ENCODE measurements around the gene ACOT4. TPM values are rescaled to one million over a fixed set of nuclear protein-coding genes. Genes with fewer than 3 reads are reported as not detected.
"Not testable (repeated sequence)": the region's sequence is repeated elsewhere in the genome, so short reads cannot be mapped to it uniquely, and the experiment has no call there.

Gene ACOT4
- total RNA-seq, 2 experiments from 2014 or later, result 1.8 to 2.2 TPM

DNA sequence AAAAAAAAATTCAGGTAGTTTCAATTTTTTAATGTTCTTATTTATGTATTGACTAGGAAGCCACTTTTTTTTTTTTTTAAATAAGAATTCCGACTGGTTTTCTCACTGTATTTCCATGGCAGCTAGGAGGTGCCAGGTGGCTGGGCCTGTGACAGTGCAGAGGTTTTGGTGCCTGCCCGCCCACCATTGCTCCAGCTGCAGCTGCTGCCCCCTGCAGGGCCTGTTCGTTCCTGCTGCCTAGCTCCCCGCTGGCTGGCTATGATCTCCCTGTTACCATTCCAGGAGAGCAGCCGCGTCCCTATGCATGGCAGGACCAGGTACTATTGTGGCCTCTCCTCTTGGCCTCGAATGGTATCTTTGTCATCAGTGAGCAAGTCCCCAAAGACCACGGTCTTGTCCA is 20.8 kb upstream of the ACOT4 start:
- CTCF ChIA-PET, result interaction anchor here (0.6 to 2.5 kb wide), 15 partner anchors 8 to 491 kb away, joined by 3 to 9 read pairs (median 4); partner anchors contain the start of genes ACOT4 and DNAL1
- H3K9me3 Mint-ChIP-seq; H3K27ac Mint-ChIP-seq; H3K27me3 Mint-ChIP-seq; intact Hi-C loops (cut with micrococcal nuclease); H3K4me3 Mint-ChIP-seq: not testable (repeated sequence)
- peak; percentile 77 for DNase-seq
- Mint-ChIP-seq H3K36me3 (ENCODE audit: low read depth) (peaks cover 37% of the 10 kb centered on the region), H3K4me1 (ENCODE audit: low read depth) (peaks cover 28% of the 10 kb centered on the region)
- POLR2A ChIA-PET, result interaction anchor here (0.7 to 1.3 kb wide), 2 partner anchors 62 to 108 kb away, joined by 3 to 4 read pairs; no protein-coding TSS in a partner anchor
- TF ChIP-seq, protein P1, sequence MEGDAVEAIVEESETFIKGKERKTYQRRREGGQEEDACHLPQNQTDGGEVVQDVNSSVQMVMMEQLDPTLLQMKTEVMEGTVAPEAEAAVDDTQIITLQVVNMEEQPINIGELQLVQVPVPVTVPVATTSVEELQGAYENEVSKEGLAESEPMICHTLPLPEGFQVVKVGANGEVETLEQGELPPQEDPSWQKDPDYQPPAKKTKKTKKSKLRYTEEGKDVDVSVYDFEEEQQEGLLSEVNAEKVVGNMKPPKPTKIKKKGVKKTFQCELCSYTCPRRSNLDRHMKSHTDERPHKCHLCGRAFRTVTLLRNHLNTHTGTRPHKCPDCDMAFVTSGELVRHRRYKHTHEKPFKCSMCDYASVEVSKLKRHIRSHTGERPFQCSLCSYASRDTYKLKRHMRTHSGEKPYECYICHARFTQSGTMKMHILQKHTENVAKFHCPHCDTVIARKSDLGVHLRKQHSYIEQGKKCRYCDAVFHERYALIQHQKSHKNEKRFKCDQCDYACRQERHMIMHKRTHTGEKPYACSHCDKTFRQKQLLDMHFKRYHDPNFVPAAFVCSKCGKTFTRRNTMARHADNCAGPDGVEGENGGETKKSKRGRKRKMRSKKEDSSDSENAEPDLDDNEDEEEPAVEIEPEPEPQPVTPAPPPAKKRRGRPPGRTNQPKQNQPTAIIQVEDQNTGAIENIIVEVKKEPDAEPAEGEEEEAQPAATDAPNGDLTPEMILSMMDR (IDR thresholded peaks at IDR 0.05), result peak; percentile 72
- ATAC-seq, result peak; percentile 70

- H3K4me3 Mint-ChIP-seq; CTCF ChIA-PET; DNase-seq; H3K27ac Mint-ChIP-seq; ATAC-seq; intact Hi-C loops (cut with micrococcal nuclease); H3K27me3 Mint-ChIP-seq; POLR2A ChIA-PET; H3K9me3 Mint-ChIP-seq: not testable (repeated sequence)
- Mint-ChIP-seq H3K36me3 (ENCODE audit: low read depth) (peaks cover 21% of the 10 kb centered on the region), H3K4me1 (ENCODE audit: low read depth) (peaks cover 13% of the 10 kb centered on the region)
Observed at GRCh38 chr14:73573034-73573433, 18.6 kb upstream of the ACOT4 start.

- intact Hi-C loops (cut with micrococcal nuclease); H3K27ac Mint-ChIP-seq; POLR2A ChIA-PET; H3K4me3 Mint-ChIP-seq; CTCF ChIA-PET; H3K27me3 Mint-ChIP-seq; H3K9me3 Mint-ChIP-seq; ATAC-seq; DNase-seq: not testable (repeated sequence)
- H3K36me3 Mint-ChIP-seq (ENCODE audit: low read depth), result peaks cover 14% of the 10 kb centered on the region
- H3K4me1 Mint-ChIP-seq (ENCODE audit: low read depth), result peaks cover 11% of the 10 kb centered on the region
Observed at GRCh38 chr14:73573740-73574139, 17.9 kb upstream of the ACOT4 start.

GRCh38 chr14:73574251-73574650 is 17.4 kb upstream of the ACOT4 start:
- ATAC-seq; intact Hi-C loops (cut with micrococcal nuclease); DNase-seq; H3K27ac Mint-ChIP-seq; H3K27me3 Mint-ChIP-seq; CTCF ChIA-PET; H3K4me3 Mint-ChIP-seq; H3K9me3 Mint-ChIP-seq; POLR2A ChIA-PET: not testable (repeated sequence)
- peaks cover 11% of the 10 kb centered on the region for H3K4me1 Mint-ChIP-seq (ENCODE audit: low read depth)
- H3K36me3 Mint-ChIP-seq (ENCODE audit: low read depth), result peaks cover 13% of the 10 kb centered on the region

- no peak overlapping the region for H3K4me3 Mint-ChIP-seq
- H3K36me3 Mint-ChIP-seq (ENCODE audit: low read depth), result peaks cover 13% of the 10 kb centered on the region
- POLR2A ChIA-PET, result no interaction called here
- TF ChIP-seq, protein P1 (IDR thresholded peaks at IDR 0.05), result no peak
- DNase-seq (no peak), ATAC-seq (no peak)
- intact Hi-C loops (cut with micrococcal nuclease), result no loop called here
- no peak overlapping the region for H3K27ac Mint-ChIP-seq
- no peaks in the 10 kb centered on the region for H3K9me3 Mint-ChIP-seq
- no peaks in the 10 kb centered on the region for H3K4me1 Mint-ChIP-seq (ENCODE audit: low read depth)
- CTCF ChIA-PET, result interaction anchor here (1.1 kb wide), 1 partner anchor 9 kb away, joined by 3 read pairs; no protein-coding TSS in a partner anchor
- no peaks in the 10 kb centered on the region for H3K27me3 Mint-ChIP-seq
Observed at GRCh38 chr14:73576391-73576790, 15.3 kb upstream of the ACOT4 start.

- not testable (repeated sequence) for H3K4me1 Mint-ChIP-seq (ENCODE audit: low read depth); H3K27me3 Mint-ChIP-seq
Observed at GRCh38 chr14:73577214-73577613, 14.5 kb upstream of the ACOT4 start.

GRCh38 chr14:73582102-73582979 is 9.3 kb upstream of the ACOT4 start:
- CTCF ChIA-PET, result interaction anchor here (1.1 kb wide), 1 partner anchor 74 kb away, joined by 4 read pairs; no protein-coding TSS in a partner anchor

More at GRCh38 chr14:73577214-73577613, 14.5 kb upstream of the ACOT4 start:
- ATAC-seq; CTCF ChIA-PET; POLR2A ChIA-PET; H3K27ac Mint-ChIP-seq; H3K9me3 Mint-ChIP-seq; H3K4me3 Mint-ChIP-seq; intact Hi-C loops (cut with micrococcal nuclease); DNase-seq: not testable (repeated sequence)
- H3K36me3 Mint-ChIP-seq (ENCODE audit: low read depth), result peaks cover 13% of the 10 kb centered on the region

More at GRCh38 chr14:73582102-73582979, 9.3 kb upstream of the ACOT4 start:
- H3K27me3 Mint-ChIP-seq; ATAC-seq; H3K4me1 Mint-ChIP-seq (ENCODE audit: low read depth); H3K4me3 Mint-ChIP-seq; H3K9me3 Mint-ChIP-seq; DNase-seq; H3K27ac Mint-ChIP-seq; intact Hi-C loops (cut with micrococcal nuclease); H3K36me3 Mint-ChIP-seq (ENCODE audit: low read depth); POLR2A ChIA-PET: not testable (repeated sequence)
